Measurements from ENCODE around the gene AUTS2.

DNA sequence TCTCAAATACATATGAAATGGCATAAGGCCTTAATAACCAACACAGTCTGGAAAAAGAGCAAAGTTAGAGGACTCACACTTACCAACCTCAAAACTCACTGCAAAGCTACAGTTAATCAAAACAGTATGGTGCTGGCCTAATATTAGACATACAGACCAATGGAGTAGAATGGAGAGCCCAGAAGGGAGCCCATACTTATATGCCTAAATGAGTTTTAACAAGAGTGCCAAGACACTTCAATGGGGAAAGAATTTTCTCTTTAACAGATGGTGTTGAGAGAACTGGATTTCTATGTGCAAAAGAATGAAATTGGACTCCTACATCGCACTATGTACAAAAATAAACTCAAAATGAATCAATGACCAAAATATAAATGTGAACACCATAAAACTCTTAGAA lies 522.6 kb downstream of the AUTS2 start:
- TF ChIP-seq, protein P1, sequence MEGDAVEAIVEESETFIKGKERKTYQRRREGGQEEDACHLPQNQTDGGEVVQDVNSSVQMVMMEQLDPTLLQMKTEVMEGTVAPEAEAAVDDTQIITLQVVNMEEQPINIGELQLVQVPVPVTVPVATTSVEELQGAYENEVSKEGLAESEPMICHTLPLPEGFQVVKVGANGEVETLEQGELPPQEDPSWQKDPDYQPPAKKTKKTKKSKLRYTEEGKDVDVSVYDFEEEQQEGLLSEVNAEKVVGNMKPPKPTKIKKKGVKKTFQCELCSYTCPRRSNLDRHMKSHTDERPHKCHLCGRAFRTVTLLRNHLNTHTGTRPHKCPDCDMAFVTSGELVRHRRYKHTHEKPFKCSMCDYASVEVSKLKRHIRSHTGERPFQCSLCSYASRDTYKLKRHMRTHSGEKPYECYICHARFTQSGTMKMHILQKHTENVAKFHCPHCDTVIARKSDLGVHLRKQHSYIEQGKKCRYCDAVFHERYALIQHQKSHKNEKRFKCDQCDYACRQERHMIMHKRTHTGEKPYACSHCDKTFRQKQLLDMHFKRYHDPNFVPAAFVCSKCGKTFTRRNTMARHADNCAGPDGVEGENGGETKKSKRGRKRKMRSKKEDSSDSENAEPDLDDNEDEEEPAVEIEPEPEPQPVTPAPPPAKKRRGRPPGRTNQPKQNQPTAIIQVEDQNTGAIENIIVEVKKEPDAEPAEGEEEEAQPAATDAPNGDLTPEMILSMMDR (conservative IDR thresholded peaks at IDR 0.05; ENCODE audit: low read length): no peak
- no peak for TF ChIP-seq EZH2phosphoT487 (IDR thresholded peaks at IDR 0.05; ENCODE audit: borderline replicate concordance)
